Endothelial cell (in vitro differentiated cells): Measurements from ENCODE around the gene PRRC2B. TPM values are rescaled to one million over a fixed set of nuclear protein-coding genes. Genes with fewer than 3 reads are reported as not detected.
A peak's percentile ranks its signal among the peaks of the same experiment; 100 is the strongest.
"Not testable (repeated sequence)": the region's sequence is repeated elsewhere in the genome, so short reads cannot be mapped to it uniquely, and the experiment has no call there.

Experiments
- DNase-seq: peaks from one replicate; pipeline ENCODE4 v3.0.0; 2021; ENCODE audit warnings: low spot score
- H3K27ac Mint-ChIP-seq: one replicate; pipeline ENCODE4 v1.8.0; 2021; ENCODE audit warnings: mixed read lengths, inconsistent platforms; ENCODE audit not compliant: unreplicated experiment
- H3K27me3 Mint-ChIP-seq: one replicate; pipeline ENCODE4 v1.8.0; 2021; ENCODE audit warnings: mild to moderate bottlenecking, moderate library complexity, mixed read lengths, inconsistent platforms; ENCODE audit not compliant: unreplicated experiment
- H3K36me3 Mint-ChIP-seq: one replicate; pipeline ENCODE4 v1.8.0; 2021; ENCODE audit warnings: mild to moderate bottlenecking, low read depth, mixed read lengths, inconsistent platforms; ENCODE audit not compliant: unreplicated experiment
- H3K4me1 Mint-ChIP-seq: one replicate; pipeline ENCODE4 v1.8.0; 2021; ENCODE audit warnings: mild to moderate bottlenecking, mixed read lengths, inconsistent platforms; ENCODE audit not compliant: unreplicated experiment
- H3K4me3 Mint-ChIP-seq: one replicate; pipeline ENCODE4 v1.8.0; 2021; ENCODE audit warnings: mild to moderate bottlenecking, mixed read lengths, inconsistent platforms; ENCODE audit not compliant: unreplicated experiment
- H3K9me3 Mint-ChIP-seq: one replicate; pipeline ENCODE4 v1.8.0; 2021; ENCODE audit warnings: mixed read lengths, inconsistent platforms; ENCODE audit not compliant: unreplicated experiment
- CTCF ChIP-seq: fragments of 200-600 bp; sonication (generic); IDR thresholded peaks from one replicate; pipeline ENCODE4 v1.5.0; 2021; ENCODE audit warnings: antibody characterized with exemption; ENCODE audit not compliant: unreplicated experiment
- total RNA-seq: library from RNA; stranded (reverse); fragmentation: NEBNext Ultra II Directional; extraction: Animal tissue kit (Norgen Biotek cat#: 25700); gene quantifications from one replicate; pipeline ENCODE4 v1.2.1, GENCODE V29; 2021; ENCODE audit not compliant: unreplicated experiment

The PRRC2B gene
- total RNA-seq, 1 donor from 2014 or later: 350 TPM

- no peaks in the 10 kb centered on the region for H3K9me3 Mint-ChIP-seq
- no peak for TF ChIP-seq CTCF
- peaks cover 3% of the 10 kb centered on the region for H3K27me3 Mint-ChIP-seq
These were observed 28.3 kb upstream of the PRRC2B start for GRCh38 chr9:131365546-131365945.

GRCh38 chr9:131366761-131367401 is 27.0 kb upstream of the PRRC2B start:
- Mint-ChIP-seq H3K4me3 (peak overlapping the region; percentile 62), H3K4me1 (peaks cover 2% of the 10 kb centered on the region), H3K27me3 (peaks cover 3% of the 10 kb centered on the region), H3K9me3 (no peaks in the 10 kb centered on the region), H3K27ac (peak overlapping the region; percentile 81), H3K36me3 (no peaks in the 10 kb centered on the region)
- TF ChIP-seq CTCF: no peak
- peak; percentile 36 for DNase-seq

More at GRCh38 chr9:131365546-131365945, 28.3 kb upstream of the PRRC2B start:
- H3K27ac Mint-ChIP-seq: no peak overlapping the region
- H3K4me1 Mint-ChIP-seq: peaks cover 7% of the 10 kb centered on the region
- DNase-seq: no peak
- no peaks in the 10 kb centered on the region for H3K36me3 Mint-ChIP-seq
- no peak overlapping the region for H3K4me3 Mint-ChIP-seq

GRCh38 chr9:131367450-131367849 is 26.4 kb upstream of the PRRC2B start:
- Mint-ChIP-seq H3K27ac (no peak overlapping the region), H3K27me3 (peaks cover 3% of the 10 kb centered on the region), H3K36me3 (no peaks in the 10 kb centered on the region), H3K4me1 (peaks cover 6% of the 10 kb centered on the region), H3K4me3 (no peak overlapping the region), H3K9me3 (no peaks in the 10 kb centered on the region)
- TF ChIP-seq CTCF: no peak
- no peak for DNase-seq

GRCh38 chr9:131370638-131371037 is 23.2 kb upstream of the PRRC2B start:
- Mint-ChIP-seq H3K36me3 (no peaks in the 10 kb centered on the region), H3K4me1 (peaks cover 9% of the 10 kb centered on the region)

GRCh38 chr9:131372599-131372973 is 21.3 kb upstream of the PRRC2B start:
- H3K36me3 Mint-ChIP-seq, H3K9me3 Mint-ChIP-seq, H3K27me3 Mint-ChIP-seq, DNase-seq, H3K27ac Mint-ChIP-seq, H3K4me1 Mint-ChIP-seq: not testable (repeated sequence)
- H3K4me3 Mint-ChIP-seq: peak overlapping the region; percentile 94

More at GRCh38 chr9:131370638-131371037, 23.2 kb upstream of the PRRC2B start:
- DNase-seq: no peak
- Mint-ChIP-seq H3K27ac (peak overlapping the region; percentile 13), H3K4me3 (no peak overlapping the region), H3K27me3 (peaks cover 3% of the 10 kb centered on the region), H3K9me3 (no peaks in the 10 kb centered on the region)
- no peak for TF ChIP-seq CTCF

GRCh38 chr9:131374638-131375037 is 19.2 kb upstream of the PRRC2B start:
- H3K27ac Mint-ChIP-seq, H3K4me3 Mint-ChIP-seq, H3K36me3 Mint-ChIP-seq, DNase-seq, H3K4me1 Mint-ChIP-seq, H3K9me3 Mint-ChIP-seq, H3K27me3 Mint-ChIP-seq: not testable (repeated sequence)
